HS-27A (cell line): ENCODE data around the gene FAXDC2.
A peak's percentile ranks its signal among the peaks of the same experiment; 100 is the strongest.
"Not testable (repeated sequence)": the region's sequence is repeated elsewhere in the genome, so short reads cannot be mapped to it uniquely, and the experiment has no call there.

ENCODE experiments used
- DNase-seq: peaks from one replicate; pipeline ENCODE4 v3.0.0-alpha.2; 2012; ENCODE audit warnings: low read depth, missing footprints

The FAXDC2 gene

GRCh38 chr5:154861946-154862345, 11.5 kb upstream of the FAXDC2 start:
- DNase-seq, result no peak

- DNase-seq, result no peak
Observed at GRCh38 chr5:154860765-154861164, 10.4 kb upstream of the FAXDC2 start.

- no peak for DNase-seq
Observed at GRCh38 chr5:154860123-154860522, 9.7 kb upstream of the FAXDC2 start.

- DNase-seq, result no peak
Observed at GRCh38 chr5:154858972-154859871, 8.8 kb upstream of the FAXDC2 start.

- DNase-seq, result peak; percentile 76
Observed at GRCh38 chr5:154858297-154858971, 8.0 kb upstream of the FAXDC2 start, which contains the start of gene CNOT8. Gene CNOT8 (plus strand): TSS chr5:154858627. CDS start chr5:154863279, 4,652 bp downstream.

- peak; percentile 79 for DNase-seq
Observed at GRCh38 chr5:154857530-154858296, 7.3 kb upstream of the FAXDC2 start.

GRCh38 chr5:154851351-154851750, 948 bp upstream of the FAXDC2 start:
- no peak for DNase-seq

- no peak for DNase-seq
Observed at GRCh38 chr5:154849791-154850201, 607 bp downstream of the FAXDC2 start.

- no peak for DNase-seq
Observed at GRCh38 chr5:154849264-154849785, 1.1 kb downstream of the FAXDC2 start.

- DNase-seq, result no peak
Observed at GRCh38 chr5:154844809-154845208, 5.6 kb downstream of the FAXDC2 start.

- no peak for DNase-seq
Observed at GRCh38 chr5:154842689-154843530, 7.5 kb downstream of the FAXDC2 start.

- DNase-seq, result no peak
Observed at GRCh38 chr5:154841273-154841661, 9.1 kb downstream of the FAXDC2 start.

- no peak for DNase-seq
Observed at GRCh38 chr5:154840435-154841272, 9.7 kb downstream of the FAXDC2 start.

- DNase-seq, result no peak
Observed at GRCh38 chr5:154837009-154837901, 13.1 kb downstream of the FAXDC2 start.

- DNase-seq, result no peak
Observed at GRCh38 chr5:154836225-154836624, 14.2 kb downstream of the FAXDC2 start.

- not testable (repeated sequence) for DNase-seq
Observed at GRCh38 chr5:154835701-154836052, 14.7 kb downstream of the FAXDC2 start.

GRCh38 chr5:154834053-154834452, 16.4 kb downstream of the FAXDC2 start:
- no peak for DNase-seq

GRCh38 chr5:154832804-154833203, 17.6 kb downstream of the FAXDC2 start:
- not testable (repeated sequence) for DNase-seq

GRCh38 chr5:154831451-154831850, 19.0 kb downstream of the FAXDC2 start:
- no peak for DNase-seq
